ENCODE data around the gene NBPF1.
"Not testable (repeated sequence)": the region's sequence is repeated elsewhere in the genome, so short reads cannot be mapped to it uniquely, and the experiment has no call there.

DNA sequence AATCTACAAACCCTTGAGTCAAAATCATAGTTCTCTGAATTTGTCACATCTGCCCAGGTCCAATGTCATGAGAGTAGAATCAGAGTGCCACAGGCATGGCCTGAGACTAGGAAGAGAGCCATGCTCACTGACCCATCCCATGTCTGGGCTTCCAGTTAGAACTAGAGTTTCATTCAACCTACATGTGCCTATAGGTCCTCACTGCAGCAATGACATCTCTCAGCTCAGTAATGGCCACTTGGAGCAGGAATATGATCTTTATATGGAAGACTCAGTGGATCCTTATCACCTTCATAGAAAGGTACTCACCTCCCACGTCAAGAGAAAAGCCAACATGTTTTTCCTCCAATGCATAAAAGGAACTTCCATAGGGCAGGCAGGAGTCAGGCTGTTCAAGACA lies 48.0 kb downstream of the NBPF1 start:
- TF ChIP-seq, protein P1, sequence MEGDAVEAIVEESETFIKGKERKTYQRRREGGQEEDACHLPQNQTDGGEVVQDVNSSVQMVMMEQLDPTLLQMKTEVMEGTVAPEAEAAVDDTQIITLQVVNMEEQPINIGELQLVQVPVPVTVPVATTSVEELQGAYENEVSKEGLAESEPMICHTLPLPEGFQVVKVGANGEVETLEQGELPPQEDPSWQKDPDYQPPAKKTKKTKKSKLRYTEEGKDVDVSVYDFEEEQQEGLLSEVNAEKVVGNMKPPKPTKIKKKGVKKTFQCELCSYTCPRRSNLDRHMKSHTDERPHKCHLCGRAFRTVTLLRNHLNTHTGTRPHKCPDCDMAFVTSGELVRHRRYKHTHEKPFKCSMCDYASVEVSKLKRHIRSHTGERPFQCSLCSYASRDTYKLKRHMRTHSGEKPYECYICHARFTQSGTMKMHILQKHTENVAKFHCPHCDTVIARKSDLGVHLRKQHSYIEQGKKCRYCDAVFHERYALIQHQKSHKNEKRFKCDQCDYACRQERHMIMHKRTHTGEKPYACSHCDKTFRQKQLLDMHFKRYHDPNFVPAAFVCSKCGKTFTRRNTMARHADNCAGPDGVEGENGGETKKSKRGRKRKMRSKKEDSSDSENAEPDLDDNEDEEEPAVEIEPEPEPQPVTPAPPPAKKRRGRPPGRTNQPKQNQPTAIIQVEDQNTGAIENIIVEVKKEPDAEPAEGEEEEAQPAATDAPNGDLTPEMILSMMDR (IDR thresholded peaks at IDR 0.05 in 8 of 11, conservative IDR thresholded peaks at IDR 0.05 in 3 of 11), result not testable (repeated sequence)
- TF ChIP-seq POLR2AphosphoS5, POLR2A (IDR thresholded peaks at IDR 0.05): not testable (repeated sequence)

Measured in spleen (tissue), 7 donors.